Measurements from ENCODE around the gene MTFR1L.
"Not testable (repeated sequence)": the region's sequence is repeated elsewhere in the genome, so short reads cannot be mapped to it uniquely, and the experiment has no call there.

The MTFR1L gene

GRCh38 chr1:25825605-25826004, 5.9 kb downstream of the MTFR1L start:
- DNase-seq (ENCODE audit: low read depth, low spot score): no peak

GRCh38 chr1:25826571-25826970, 6.8 kb downstream of the MTFR1L start:
- DNase-seq (ENCODE audit: low read depth, low spot score): no peak

GRCh38 chr1:25828491-25828890, 8.7 kb downstream of the MTFR1L start:
- no peak for DNase-seq (ENCODE audit: low read depth, low spot score)

GRCh38 chr1:25829046-25829445, 9.3 kb downstream of the MTFR1L start:
- no peak for DNase-seq (ENCODE audit: low read depth, low spot score)

GRCh38 chr1:25831569-25832196, 11.9 kb downstream of the MTFR1L start:
- DNase-seq (ENCODE audit: low read depth, low spot score): no peak

GRCh38 chr1:25832336-25833037, 12.7 kb downstream of the MTFR1L start:
- no peak for DNase-seq (ENCODE audit: low read depth, low spot score)

GRCh38 chr1:25833158-25833557, 13.4 kb downstream of the MTFR1L start:
- DNase-seq (ENCODE audit: low read depth, low spot score): no peak

GRCh38 chr1:25834894-25835293, 15.1 kb downstream of the MTFR1L start:
- DNase-seq (ENCODE audit: low read depth, low spot score): no peak

- DNase-seq (ENCODE audit: low read depth, low spot score): no peak
These were observed 16.9 kb downstream of the MTFR1L start for GRCh38 chr1:25836695-25837094.

GRCh38 chr1:25837262-25837875, 17.6 kb downstream of the MTFR1L start:
- no peak for DNase-seq (ENCODE audit: low read depth, low spot score)

GRCh38 chr1:25839808-25840207, 20.1 kb downstream of the MTFR1L start:
- not testable (repeated sequence) for DNase-seq (ENCODE audit: low read depth, low spot score)

GRCh38 chr1:25843483-25843882, 23.7 kb downstream of the MTFR1L start:
- DNase-seq (ENCODE audit: low read depth, low spot score): no peak

GRCh38 chr1:25844536-25845337, 25.0 kb downstream of the MTFR1L start:
- no peak for DNase-seq (ENCODE audit: low read depth, low spot score)

- no peak for DNase-seq (ENCODE audit: low read depth, low spot score)
These were observed 25.9 kb downstream of the MTFR1L start for GRCh38 chr1:25845664-25846063.

- no peak for DNase-seq (ENCODE audit: low read depth, low spot score)
These were observed 28.2 kb downstream of the MTFR1L start for GRCh38 chr1:25847929-25848328.

GRCh38 chr1:25848531-25848930, 28.8 kb downstream of the MTFR1L start:
- DNase-seq (ENCODE audit: low read depth, low spot score): no peak

GRCh38 chr1:25854554-25854953, 34.8 kb downstream of the MTFR1L start:
- no peak for DNase-seq (ENCODE audit: low read depth, low spot score)

GRCh38 chr1:25856856-25857255, 37.1 kb downstream of the MTFR1L start:
- no peak for DNase-seq (ENCODE audit: low read depth, low spot score)

- DNase-seq (ENCODE audit: low read depth, low spot score): no peak
These were observed 38.7 kb downstream of the MTFR1L start for GRCh38 chr1:25858494-25858893.

GRCh38 chr1:25858906-25859789, 39.4 kb downstream of the MTFR1L start, which contains the start of gene AUNIP:
Gene AUNIP (minus strand): TSS chr1:25859457. CDS start chr1:25859357, 100 bp downstream.
- peak; percentile 81 for DNase-seq (ENCODE audit: low read depth, low spot score)
